ENCODE data around the gene GFM2. TPM values are rescaled to one million over a fixed set of nuclear protein-coding genes. Genes with fewer than 3 reads are reported as not detected.
"Not testable (repeated sequence)": the region's sequence is repeated elsewhere in the genome, so short reads cannot be mapped to it uniquely, and the experiment has no call there.

The GFM2 gene
- total RNA-seq, 2 experiments from 2014 or later: 22.6 to 28.4 TPM

DNA sequence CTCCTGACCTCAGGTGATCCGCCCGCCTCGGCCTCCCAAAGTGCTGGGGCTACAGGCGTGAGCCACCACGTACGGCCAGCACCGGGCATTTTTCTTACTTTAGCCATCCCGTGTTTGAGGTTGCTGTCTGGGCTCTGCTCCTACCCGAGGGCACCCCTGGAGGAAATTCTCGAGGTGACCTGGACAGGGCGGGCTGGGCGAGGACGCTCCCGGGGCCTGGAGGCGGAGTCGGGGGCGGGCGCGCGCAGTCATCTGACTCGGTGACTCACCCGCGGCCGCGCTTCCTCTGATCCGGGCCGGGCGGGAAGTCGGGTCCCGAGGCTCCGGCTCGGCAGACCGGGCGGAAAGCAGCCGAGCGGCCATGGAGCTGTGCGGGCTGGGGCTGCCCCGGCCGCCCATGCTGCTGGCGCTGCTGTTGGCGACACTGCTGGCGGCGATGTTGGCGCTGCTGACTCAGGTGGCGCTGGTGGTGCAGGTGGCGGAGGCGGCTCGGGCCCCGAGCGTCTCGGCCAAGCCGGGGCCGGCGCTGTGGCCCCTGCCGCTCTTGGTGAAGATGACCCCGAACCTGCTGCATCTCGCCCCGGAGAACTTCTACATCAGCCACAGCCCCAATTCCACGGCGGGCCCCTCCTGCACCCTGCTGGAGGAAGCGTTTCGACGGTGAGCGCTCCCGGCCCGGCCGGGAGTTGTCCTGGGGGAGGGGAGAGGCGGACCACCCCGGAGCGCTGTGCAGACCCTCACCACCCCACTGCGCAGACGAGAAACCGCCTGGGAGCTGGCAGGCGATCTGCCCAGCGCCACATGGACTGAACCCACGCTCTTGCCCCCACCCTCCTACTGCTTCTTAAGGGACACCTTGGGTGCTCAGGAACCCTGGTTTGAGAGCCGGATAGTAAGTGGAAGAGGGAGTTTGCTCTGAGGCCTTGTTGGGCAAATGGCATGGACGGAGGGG, 81.7 kb downstream of the GFM2 start, which contains the start of gene HEXB:
Gene HEXB, plus strand, starts transcription at position 334 of the 952 bp plus-strand sequence. Its CDS starts 28 bp downstream, at position 362.
- Mint-ChIP-seq H3K4me3 (peak within 1 kb of the TSS; percentile 77), H3K9me3 (ENCODE audit: low read depth) (no peaks in the 10 kb centered on the region), H3K27me3 (peaks cover 24% of the 10 kb centered on the region), H3K4me1 (peaks cover 26% of the 10 kb centered on the region), H3K36me3 (peaks cover 10% of the 10 kb centered on the region), H3K27ac (peak within 1 kb of the TSS; percentile 72)
- DNase-seq (peak; percentile 89), ATAC-seq (peak; percentile 96)
- CTCF ChIA-PET: interaction anchor here (1.0 to 2.5 kb wide), 4 partner anchors 36 to 250 kb away, joined by 3 to 6 read pairs (median 4); partner anchors contain the start of gene ENC1

DNA sequence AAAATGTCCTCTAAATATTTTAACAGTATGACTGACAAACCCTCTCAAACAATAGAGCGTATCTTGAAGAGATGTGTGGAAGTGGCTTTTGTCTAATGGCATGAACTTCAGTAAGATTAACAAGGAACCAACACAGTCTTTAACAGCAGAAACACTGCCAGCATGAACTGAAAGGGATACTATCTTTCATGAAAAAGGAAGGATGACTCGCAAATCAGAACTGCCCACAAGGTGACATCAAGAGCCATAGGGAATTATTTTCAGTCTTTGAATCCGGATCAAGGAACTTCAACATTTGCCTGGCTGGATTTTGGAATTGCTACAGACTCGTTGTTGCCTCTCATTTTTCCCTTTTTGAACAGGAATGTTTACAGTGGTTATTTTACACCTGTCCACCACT, 87.0 kb downstream of the GFM2 start:
- Mint-ChIP-seq H3K27ac (no peak overlapping the region), H3K4me1 (peaks cover 2% of the 10 kb centered on the region), H3K9me3 (ENCODE audit: low read depth) (no peaks in the 10 kb centered on the region), H3K27me3 (peaks cover 43% of the 10 kb centered on the region), H3K36me3 (no peaks in the 10 kb centered on the region), H3K4me3 (no peak overlapping the region)
- DNase-seq: no peak
- CTCF ChIA-PET: no interaction called here
- no peak for ATAC-seq

DNA sequence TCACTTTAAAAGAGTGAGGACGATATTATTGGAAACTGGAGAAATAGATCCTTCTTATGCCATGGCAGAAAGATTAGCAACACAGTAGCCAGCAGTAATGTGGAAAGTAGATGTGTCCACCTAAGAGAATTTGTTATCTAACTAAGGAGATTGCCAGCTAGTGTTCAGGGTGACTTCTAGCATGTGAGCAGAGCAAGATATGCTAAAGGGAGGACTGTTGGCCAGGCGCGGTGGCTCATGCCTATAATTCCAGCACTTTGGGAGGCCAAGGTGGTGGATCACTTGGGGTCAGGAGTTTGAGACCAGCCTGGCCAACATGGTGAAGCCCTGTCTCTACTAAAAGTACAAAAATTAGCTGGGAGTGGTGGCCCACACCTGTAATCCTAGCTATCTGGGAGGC, 87.6 kb downstream of the GFM2 start:
- not testable (repeated sequence) for H3K4me3 Mint-ChIP-seq; H3K27ac Mint-ChIP-seq; ATAC-seq; H3K4me1 Mint-ChIP-seq; H3K36me3 Mint-ChIP-seq; DNase-seq; H3K9me3 Mint-ChIP-seq (ENCODE audit: low read depth)
- CTCF ChIA-PET: interaction anchor here (0.7 kb wide), 1 partner anchor 1083 kb away, joined by 4 read pairs; no protein-coding TSS in a partner anchor
- peaks cover 43% of the 10 kb centered on the region for H3K27me3 Mint-ChIP-seq

DNA sequence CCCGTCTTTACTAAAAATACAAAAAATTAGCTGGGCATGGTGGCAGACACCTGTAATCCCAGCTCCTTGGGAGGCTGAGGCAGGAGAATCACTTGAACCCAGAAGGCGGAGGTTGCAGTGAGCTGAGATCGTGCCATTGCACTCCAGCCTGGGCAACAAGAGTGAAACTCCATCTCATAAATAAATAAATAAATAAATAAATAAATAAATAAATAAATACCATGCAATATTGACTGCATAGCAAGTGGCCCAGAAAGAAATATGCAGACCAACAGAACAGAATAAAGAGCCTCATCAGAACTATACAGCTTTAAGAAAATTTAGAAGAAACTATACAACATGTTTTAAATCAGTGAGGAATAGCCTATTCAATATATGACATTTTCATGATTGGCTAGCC, 88.8 kb downstream of the GFM2 start:
- not testable (repeated sequence) for ATAC-seq, DNase-seq
- CTCF ChIA-PET: interaction anchor here (0.6 kb wide), 1 partner anchor 13 kb away, joined by 3 read pairs; no protein-coding TSS in a partner anchor

DNA sequence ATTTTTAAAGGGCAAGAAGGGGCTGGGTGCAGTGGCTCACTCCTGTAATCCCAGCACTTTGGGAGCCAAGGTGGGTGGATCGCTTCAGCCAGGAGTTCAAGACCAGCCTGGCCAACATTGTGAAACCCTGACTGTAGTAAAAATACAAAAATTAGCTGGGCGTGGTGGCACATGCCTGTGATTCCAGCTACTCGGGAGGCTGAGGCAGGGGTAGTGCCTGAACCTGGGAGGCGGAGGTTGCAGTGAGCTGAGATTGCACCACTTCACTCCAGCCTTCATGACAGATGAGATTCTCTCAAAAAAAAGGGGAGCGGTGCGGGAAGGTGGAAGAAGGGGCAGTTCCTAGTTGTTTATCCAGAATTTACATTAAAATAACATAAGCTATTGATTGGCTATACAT, 90.5 kb downstream of the GFM2 start:
- ATAC-seq; CTCF ChIA-PET; H3K27ac Mint-ChIP-seq; H3K4me1 Mint-ChIP-seq; H3K36me3 Mint-ChIP-seq; H3K4me3 Mint-ChIP-seq; H3K9me3 Mint-ChIP-seq (ENCODE audit: low read depth); DNase-seq: not testable (repeated sequence)
- H3K27me3 Mint-ChIP-seq: peaks cover 33% of the 10 kb centered on the region

More for the DNA sequence above, 88.8 kb downstream of the GFM2 start:
- H3K4me3 Mint-ChIP-seq; H3K27ac Mint-ChIP-seq; H3K4me1 Mint-ChIP-seq; H3K36me3 Mint-ChIP-seq; H3K9me3 Mint-ChIP-seq (ENCODE audit: low read depth): not testable (repeated sequence)
- H3K27me3 Mint-ChIP-seq: peaks cover 45% of the 10 kb centered on the region

DNA sequence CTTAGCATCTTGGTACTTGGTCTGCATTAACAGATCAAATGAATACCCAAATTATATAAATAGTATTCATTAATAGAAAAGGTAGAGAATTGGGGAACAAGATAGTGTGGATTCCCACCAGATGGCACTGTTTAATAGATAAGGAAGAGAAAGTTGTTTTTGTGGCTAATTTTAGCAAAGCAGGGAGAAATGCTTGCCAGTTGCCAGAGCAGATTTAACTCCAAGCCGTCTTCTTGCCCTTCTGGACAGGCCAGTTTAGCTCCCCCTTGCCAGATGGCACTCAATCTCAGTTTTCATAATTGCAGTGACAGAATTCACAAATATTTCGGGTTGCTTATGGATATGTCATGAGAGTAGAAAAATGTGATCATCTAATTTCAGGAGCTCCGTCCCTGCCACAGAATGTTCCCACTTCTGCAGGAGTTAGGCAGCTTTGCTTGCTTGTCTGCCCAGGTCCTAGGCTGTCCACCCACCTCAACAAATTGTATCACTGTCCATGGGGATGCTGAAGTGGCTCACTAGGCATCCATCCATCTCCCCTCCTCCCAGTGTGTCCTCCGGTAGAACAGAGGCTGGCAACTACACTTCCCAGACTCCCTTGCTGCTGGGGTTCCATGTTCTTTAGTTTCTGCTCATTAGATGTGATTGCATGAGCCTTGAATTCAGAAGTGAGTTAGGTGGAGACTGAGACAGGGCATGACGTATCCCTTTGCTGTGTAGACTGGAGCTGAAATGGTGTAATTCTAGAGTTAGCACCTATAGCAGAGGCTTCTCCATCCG, 93.7 kb downstream of the GFM2 start:
- no peaks in the 10 kb centered on the region for H3K4me1 Mint-ChIP-seq
- no peaks in the 10 kb centered on the region for H3K9me3 Mint-ChIP-seq (ENCODE audit: low read depth)
- H3K36me3 Mint-ChIP-seq: no peaks in the 10 kb centered on the region
- H3K4me3 Mint-ChIP-seq: no peak overlapping the region
- no peak overlapping the region for H3K27ac Mint-ChIP-seq
- DNase-seq (no peak), ATAC-seq (no peak)
- peaks cover 12% of the 10 kb centered on the region for H3K27me3 Mint-ChIP-seq
- CTCF ChIA-PET: interaction anchor here (0.6 to 1.1 kb wide), 3 partner anchors 25 to 245 kb away, joined by 3 to 6 read pairs (median 3); no protein-coding TSS in a partner anchor

DNA sequence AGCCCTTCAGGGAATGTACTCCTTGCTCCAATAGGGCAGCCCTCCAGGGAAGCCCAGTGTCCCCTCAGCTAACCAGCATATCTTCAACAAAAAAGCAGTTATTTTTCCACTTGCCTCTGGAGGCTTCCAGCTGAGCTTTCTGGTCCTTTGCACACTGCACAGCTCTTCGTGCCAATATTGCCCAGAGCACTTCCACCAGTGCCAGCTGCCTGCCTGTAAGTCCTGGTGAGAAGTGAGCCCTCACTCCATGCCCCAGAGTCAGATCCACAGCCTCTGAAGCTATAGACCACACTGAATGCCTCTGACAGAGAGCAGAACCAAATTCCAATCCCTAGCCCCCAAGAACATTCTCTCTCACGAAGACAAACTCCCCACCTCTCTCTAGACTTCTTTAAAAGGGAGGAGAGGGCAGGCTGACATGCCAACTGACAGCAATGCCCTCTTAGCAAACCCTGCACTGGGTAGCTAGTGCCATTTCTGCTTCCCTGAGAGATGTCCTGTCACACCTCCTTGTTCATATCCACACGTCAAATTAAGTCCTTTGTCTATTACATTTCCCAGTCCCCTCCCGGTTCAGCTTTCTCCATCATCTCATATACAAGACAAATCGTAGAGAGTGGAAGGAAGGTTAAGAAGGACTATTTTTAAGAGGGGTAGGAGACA, 94.6 kb downstream of the GFM2 start:
- no peak for ATAC-seq
- DNase-seq: no peak
- H3K4me1 Mint-ChIP-seq: no peaks in the 10 kb centered on the region
- H3K27me3 Mint-ChIP-seq: peaks cover 16% of the 10 kb centered on the region
- no peak overlapping the region for H3K4me3 Mint-ChIP-seq
- H3K9me3 Mint-ChIP-seq (ENCODE audit: low read depth): no peaks in the 10 kb centered on the region
- H3K27ac Mint-ChIP-seq: no peak overlapping the region
- no peaks in the 10 kb centered on the region for H3K36me3 Mint-ChIP-seq
- CTCF ChIA-PET: no interaction called here

Other genes with a start within 250 kb of the GFM2 start
- 1 to 10 TPM in 1 of 2 experiments, under 1 TPM in 1; 0.38 to 1.5 TPM for gene ENC1, start 126.4 kb downstream of the GFM2 start, total RNA-seq
- gene HEXB, start 81.9 kb downstream of the GFM2 start, total RNA-seq: 10 to 100 TPM; 63.6 to 74.6 TPM
- gene NSA2, start 132 bp upstream of the GFM2 start, total RNA-seq: 100 to 1,000 TPM in 1 of 2 experiments, 10 to 100 TPM in 1; 93.0 to 101 TPM
- 1 to 10 TPM; 4.5 to 5.8 TPM for gene FAM169A, start 99.3 kb upstream of the GFM2 start, total RNA-seq